HepG2 (cell line): ENCODE data around the gene MYO10.

Source experiments
- CTCF ChIP-seq: sonication (generic); formaldehyde crosslinking; IDR thresholded peaks from 2 replicates; pipeline ENCODE4 v1.5.0; 2020; ENCODE audit warnings: mild to moderate bottlenecking, missing genetic modification reagents, moderate library complexity
- EP300 ChIP-seq, 3 experiments: sonication (generic) in 1 of 3; formaldehyde crosslinking in 1 of 3; IDR thresholded peaks; 2 replicates each; pipeline versions ENCODE4 v1.5.1 to v1.6.1; 2011 to 2020; ENCODE audit warnings: low read depth in 2 of 3, low read length in 2 of 3, borderline replicate concordance in 1 of 3, improper control_type of control experiment in 1 of 3, mild to moderate bottlenecking in 1 of 3, missing genetic modification reagents in 1 of 3, moderate library complexity in 1 of 3
- HDAC1 ChIP-seq: sonication (generic); formaldehyde crosslinking; IDR thresholded peaks from 2 replicates; pipeline ENCODE4 v1.5.1; 2020; ENCODE audit warnings: mild to moderate bottlenecking, missing genetic modification reagents
- IRF1 ChIP-seq: sonication (generic); formaldehyde crosslinking; IDR thresholded peaks from 2 replicates; pipeline ENCODE4 v1.4.0; 2020; ENCODE audit warnings: low read depth, mild to moderate bottlenecking, missing genetic modification reagents
- JUND ChIP-seq: sonication (generic); formaldehyde crosslinking; IDR thresholded peaks from 2 replicates; pipeline ENCODE4 v1.8.0; 2022; ENCODE audit warnings: mild to moderate bottlenecking, missing genetic modification reagents
- NFAT5 ChIP-seq: sonication (generic); formaldehyde crosslinking; IDR thresholded peaks from 2 replicates; pipeline ENCODE4 v1.4.0; 2020; ENCODE audit warnings: missing genetic modification reagents
- POLR2AphosphoS5 ChIP-seq: IDR thresholded peaks from 2 replicates; pipeline ENCODE4 v1.6.1; 2012; ENCODE audit warnings: low read depth, low read length
- TAF1 ChIP-seq: sonication (generic); formaldehyde crosslinking; IDR thresholded peaks from 2 replicates; pipeline ENCODE4 v1.4.0; 2020; ENCODE audit warnings: missing genetic modification reagents
- ZNF710 ChIP-seq: sonication (generic); formaldehyde crosslinking; IDR thresholded peaks from 2 replicates; pipeline ENCODE4 v1.5.0; 2020; ENCODE audit warnings: mild to moderate bottlenecking, missing genetic modification reagents, borderline replicate concordance

- TF ChIP-seq CTCF (CRISPR knock-in tag) = no peak
- no peak for TF ChIP-seq NFAT5 (CRISPR knock-in tag)
- TF ChIP-seq POLR2AphosphoS5 = no peak
- TF ChIP-seq JUND (CRISPR knock-in tag) = no peak
- TF ChIP-seq TAF1 = no peak
- no peak for TF ChIP-seq EP300 (IDR thresholded peaks at IDR 0.05; ENCODE audit: low read depth in 2 of 2, low read length in 2 of 2)
- no peak for TF ChIP-seq EP300 (CRISPR knock-in tag; IDR thresholded peaks at IDR 0.05; ENCODE audit: borderline replicate concordance)
- TF ChIP-seq ZNF710 (CRISPR knock-in tag) = no peak
- no peak for TF ChIP-seq HDAC1 (CRISPR knock-in tag)
- no peak for TF ChIP-seq IRF1
Observed at GRCh38 chr5:16807547-16807864, 128.6 kb downstream of the MYO10 start.
